NCI-H128 (cell line): ENCODE results near the gene DCTN3.
"Not testable (repeated sequence)": the region's sequence is repeated elsewhere in the genome, so short reads cannot be mapped to it uniquely, and the experiment has no call there.

Source experiments
- DNase-seq: peaks from one replicate; lab custom pipeline; 2025; ENCODE audit not compliant: unreplicated experiment; lab: John Stamatoyannopoulos, UW

DCTN3 gene

GRCh38 chr9:34647084-34647403 is 26.7 kb upstream of the DCTN3 start:
- no peak for DNase-seq

DNA sequence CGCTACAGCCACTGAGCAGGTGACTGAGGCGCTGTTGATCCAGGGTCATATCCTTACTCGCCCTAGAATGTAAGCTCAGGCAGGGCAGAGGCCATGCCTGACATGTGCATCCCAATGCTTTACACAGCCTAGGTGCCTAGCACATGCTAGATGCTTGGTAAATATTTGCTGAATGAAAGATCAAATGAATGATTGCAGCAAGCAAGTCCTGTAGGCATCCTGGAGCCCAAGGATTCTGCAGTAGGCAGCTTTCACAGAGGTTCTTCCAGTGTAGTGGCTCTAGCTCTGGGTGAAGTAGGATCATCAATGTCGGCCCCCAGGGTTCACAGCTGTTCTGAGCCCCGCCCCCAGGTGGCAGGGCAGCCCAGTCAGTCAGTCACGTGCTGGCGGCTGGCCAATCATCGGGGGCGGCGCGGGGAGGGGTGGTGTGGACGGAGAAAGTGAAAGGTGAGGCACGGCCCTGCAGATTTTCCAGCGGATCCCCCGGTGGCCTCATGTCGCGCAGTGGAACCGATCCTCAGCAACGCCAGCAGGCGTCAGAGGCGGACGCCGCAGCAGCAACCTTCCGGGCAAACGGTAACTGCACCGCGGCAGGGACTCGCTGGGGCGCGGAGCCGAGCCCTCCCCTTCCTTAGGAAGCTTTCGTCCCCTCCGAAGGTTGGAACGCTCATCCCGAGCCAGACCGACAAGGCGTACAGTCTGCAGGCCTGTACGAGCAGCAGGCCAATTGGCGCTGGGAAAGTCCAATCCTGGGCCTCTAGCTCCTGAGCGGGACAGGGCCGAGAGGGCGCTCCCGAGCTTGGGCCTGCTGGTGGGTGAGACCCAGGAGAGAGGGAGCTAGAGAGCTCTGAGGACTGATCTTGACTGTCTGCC is 26.2 kb upstream of the DCTN3 start, which contains the start of gene GALT:
TSS of gene GALT (plus strand) at position 465 of the 873 bp plus-strand sequence. CDS start at position 495, 30 bp downstream.
- peak; percentile 87 for DNase-seq

DNA sequence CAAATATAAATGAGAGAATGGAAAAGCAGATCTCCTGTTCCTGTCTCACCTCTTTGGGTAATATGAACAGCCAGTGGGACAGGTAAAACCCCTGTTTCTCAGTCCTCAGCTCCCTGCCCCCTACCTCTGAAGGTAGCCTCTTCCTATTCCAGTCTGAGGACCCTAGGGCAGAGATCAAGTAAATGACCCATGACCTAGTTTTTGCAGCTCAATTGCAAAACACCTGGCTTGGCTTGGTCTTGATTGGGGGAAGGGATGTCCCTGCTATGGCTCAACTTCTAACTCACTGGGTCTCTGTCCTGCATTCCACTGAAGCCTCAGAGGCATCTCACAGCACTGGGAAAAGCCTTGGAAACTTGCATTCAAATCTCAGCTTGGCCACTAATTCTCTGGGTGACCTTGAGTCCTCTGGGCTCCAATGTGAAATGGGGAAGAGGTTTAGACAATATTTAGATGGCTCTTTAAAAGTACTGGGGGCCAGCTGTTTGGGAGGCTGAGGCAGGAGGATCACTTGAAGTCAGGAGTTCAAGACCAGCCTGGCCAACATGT is 24.5 kb upstream of the DCTN3 start:
- no peak for DNase-seq

DNA sequence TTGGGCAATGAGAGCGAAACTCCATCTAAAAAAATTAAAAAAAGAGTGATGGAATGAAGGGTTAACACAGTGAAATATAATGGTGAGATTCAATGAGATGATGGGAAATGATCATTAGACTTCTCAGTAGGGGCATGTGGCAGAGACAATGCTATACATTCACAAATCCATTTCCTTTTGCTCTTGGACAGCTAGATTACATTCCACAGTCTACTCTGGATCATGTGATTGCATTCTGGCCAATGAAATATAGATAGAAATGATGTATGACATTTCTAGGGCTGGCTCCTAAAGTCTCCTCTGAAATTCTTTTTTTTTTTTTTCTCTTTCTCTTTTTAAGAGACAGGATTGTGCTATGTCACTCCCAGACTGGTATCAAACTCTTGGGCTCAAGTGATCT is 22.4 kb upstream of the DCTN3 start:
- no peak for DNase-seq

- DNase-seq, result not testable (repeated sequence)
Measured at GRCh38 chr9:34639322-34639721, 19.0 kb upstream of the DCTN3 start.

DNA sequence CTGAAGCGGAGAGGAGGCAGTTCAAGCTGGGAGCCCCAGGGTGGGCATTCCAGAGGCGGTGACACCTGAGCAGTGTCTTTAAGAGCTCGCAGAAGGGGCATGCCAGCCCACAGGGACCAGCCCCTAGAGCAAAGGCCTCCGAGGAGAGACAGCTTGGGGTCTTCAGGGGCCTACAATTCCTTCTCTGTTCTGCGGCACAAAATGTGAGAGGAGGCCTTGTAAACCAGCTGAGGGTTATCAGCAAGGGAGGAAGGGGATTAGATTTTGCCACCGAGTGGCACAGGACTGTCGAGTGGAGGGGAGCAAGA is 17.8 kb upstream of the DCTN3 start:
- DNase-seq, result no peak

GRCh38 chr9:34637356-34638137 is 17.3 kb upstream of the DCTN3 start, which contains the start of gene SIGMAR1:
SIGMAR1 (minus strand) TSS chr9:34637787; CDS start chr9:34637697, 90 bp downstream.
- peak; percentile 94 for DNase-seq

GRCh38 chr9:34636791-34637355 is 16.6 kb upstream of the DCTN3 start:
- no peak for DNase-seq

DNA sequence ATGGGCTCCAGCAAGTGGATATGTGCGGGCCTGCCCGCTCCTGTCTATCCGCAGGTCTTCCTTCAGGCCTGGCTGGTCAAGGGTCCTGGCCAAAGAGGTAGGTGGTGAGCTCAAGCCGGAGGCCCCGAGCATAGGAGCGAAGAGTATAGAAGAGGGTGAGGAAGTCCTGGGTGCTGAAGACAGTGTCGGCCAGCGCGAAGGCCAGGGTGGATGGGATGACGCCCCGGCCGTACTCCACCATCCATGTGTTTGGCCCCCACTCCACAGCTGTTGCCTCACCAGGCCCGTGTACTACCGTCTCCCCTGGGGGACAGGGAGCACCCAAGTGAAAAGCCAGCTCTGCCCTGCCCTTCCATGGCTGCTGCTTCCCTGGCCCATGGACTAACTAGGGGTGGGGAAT is 15.3 kb upstream of the DCTN3 start:
- no peak for DNase-seq

DNA sequence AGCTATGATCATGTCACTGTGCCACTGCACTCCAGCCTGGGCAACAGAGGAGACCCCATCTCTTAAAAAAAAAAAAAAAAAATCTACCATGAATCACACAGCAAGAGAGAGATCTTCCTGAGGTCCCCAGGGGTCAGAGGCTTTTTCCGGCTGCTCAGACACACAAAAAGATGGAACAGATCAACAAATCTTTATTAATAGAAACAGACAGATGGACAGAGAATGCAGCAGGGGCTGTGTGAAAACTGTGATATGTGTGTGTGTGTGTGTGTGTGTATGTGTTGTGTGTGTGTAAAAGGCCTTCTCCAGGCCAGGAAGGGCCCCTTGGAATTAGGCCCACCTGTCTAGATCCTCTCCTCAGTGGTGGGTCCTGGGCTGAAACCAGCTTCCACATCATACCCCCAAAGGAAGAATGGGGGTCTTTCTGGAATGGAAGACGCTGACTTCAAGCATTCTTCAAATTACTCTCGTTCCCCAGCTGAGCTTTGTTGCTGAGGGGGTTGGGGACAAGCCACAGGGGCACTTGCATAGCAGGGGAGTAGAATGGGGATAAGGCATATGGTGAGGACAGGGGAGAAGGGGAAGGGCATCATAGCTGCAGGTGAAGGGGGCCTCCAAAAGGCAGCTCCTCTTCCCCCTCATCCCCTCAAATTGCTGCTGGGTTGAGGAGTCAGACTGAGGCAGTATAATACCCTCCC is 14.4 kb upstream of the DCTN3 start:
- DNase-seq, result no peak

DNA sequence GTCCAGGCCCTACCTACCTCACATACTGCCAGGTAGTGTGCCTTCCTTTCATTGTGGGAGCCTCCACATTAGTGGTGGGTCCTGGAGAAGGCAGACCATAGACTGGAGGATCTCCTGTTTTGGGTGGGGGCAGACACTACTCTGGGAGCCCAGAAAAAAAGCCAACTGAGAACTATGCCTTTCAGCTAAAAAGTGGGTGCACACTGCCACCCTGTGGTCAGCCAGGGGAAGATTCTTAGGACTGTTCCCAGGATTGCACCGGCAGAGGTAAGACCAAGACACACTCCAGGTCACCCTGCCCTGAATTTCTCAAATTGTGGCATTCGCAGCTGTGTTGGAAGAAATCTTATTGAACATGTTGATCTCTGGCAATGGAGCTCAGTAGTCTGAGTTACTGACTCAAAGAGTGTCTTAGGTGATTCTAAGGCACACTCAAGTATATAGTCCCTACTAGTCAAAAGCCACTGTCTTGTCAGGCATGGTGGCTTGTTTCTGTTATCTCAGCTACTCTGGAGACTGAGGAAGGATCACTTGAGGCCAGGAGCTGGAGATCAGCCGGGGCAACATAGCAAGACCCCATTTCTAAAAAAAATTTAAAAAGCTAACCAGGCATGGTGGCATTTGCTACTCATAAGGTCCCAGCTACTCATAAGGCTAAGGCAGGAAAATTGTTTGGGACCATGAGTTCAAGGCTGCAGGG is 13.7 kb upstream of the DCTN3 start:
- peak; percentile 25 for DNase-seq

DNA sequence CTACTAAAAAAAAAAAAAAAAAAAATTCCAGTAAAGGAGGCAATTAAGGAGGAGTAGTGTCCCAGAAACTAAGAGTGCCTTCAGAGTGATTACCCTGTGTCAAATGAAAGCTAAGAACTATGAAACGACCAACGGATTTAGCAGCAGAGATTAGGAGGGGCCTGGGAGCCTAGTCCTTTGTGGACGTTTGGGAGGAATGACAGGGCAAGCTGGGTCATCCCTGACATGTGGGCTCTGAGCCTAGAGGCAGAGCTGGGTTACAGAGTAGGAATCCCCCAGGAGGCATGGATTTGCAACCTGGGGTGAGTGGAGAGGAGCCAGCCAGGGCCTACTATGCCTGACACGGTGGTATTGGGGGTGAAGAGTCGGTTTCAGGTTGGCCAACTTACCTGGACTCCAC is 12.9 kb upstream of the DCTN3 start:
- DNase-seq, result no peak

DNA sequence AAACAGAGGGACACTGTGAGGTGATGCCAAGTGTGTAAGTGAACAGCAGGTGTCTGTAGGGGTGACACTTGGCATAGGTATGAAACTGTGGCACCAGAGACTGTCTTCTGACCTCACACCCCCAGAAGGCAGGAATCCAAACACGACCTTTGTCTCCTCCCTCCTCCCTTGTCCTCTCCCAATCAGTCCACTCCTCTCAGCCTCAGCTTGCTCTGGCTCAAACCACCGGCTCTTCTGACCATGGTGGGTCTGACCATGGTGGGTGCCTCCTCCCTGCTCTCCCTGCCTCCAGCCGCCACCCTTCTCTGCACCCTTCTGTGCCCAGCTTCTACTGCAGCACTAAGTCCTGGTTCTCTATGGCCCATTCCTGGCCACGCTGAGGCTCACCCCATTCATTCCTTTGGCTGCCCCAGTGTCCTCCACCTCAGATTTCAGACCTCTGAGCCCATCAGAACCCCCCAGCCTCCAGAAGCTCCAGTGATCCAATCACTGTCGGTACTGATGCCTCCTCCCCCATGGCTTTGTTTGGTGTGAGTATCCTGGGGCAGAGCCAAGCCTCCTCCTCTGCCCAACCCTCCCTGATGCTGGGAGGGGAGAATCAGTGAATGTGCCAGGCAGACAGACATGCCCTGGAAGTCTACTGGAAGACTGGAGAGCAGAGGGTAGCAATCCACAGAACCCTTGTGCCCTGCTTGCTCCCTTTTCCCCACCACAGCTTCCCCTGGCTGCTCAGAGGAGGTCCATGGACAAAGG is 10.3 kb upstream of the DCTN3 start:
- no peak for DNase-seq

GRCh38 chr9:34629491-34629808 is 9.2 kb upstream of the DCTN3 start:
- DNase-seq, result no peak

GRCh38 chr9:34628656-34629490 is 8.6 kb upstream of the DCTN3 start, which contains the start of gene ARID3C:
ARID3C (minus strand) TSS chr9:34629066; CDS start chr9:34628014, 1,052 bp downstream.
- no peak for DNase-seq

- DNase-seq, result no peak
Measured at GRCh38 chr9:34627716-34628655, 7.7 kb upstream of the DCTN3 start.

- no peak for DNase-seq
Measured at GRCh38 chr9:34625186-34625486, 4.8 kb upstream of the DCTN3 start.
